H1 (cell line): Measurements from ENCODE around the gene ANKRD6. TPM values are rescaled to one million over a fixed set of nuclear protein-coding genes. Genes with fewer than 3 reads are reported as not detected.

Experiments
- ATF2 ChIP-seq: IDR thresholded peaks from 2 replicates; pipeline ENCODE4 v1.6.1; 2012; ENCODE audit warnings: low read length, inconsistent platforms
- BACH1 ChIP-seq: IDR thresholded peaks from 2 replicates; pipeline ENCODE4 v1.6.1; 2012; ENCODE audit warnings: low read length, improper control_type of control experiment
- BCL11A ChIP-seq, 2 experiments: IDR thresholded peaks; one replicate each; pipeline ENCODE4 v1.6.1; 2011; ENCODE audit warnings: low read depth in 2 of 2, low read length in 2 of 2, mild to moderate bottlenecking in 2 of 2
- CBX8 ChIP-seq: fragments of 300-800, 300-1000 bp; sonication (generic); IDR thresholded peaks from 2 replicates; pipeline ENCODE4 v1.7.1; 2016; ENCODE audit warnings: low read depth, low read length, borderline replicate concordance
- CHD1 ChIP-seq: IDR thresholded peaks from 2 replicates; pipeline ENCODE4 v1.6.1; 2012; ENCODE audit warnings: low read depth, low read length, improper control_type of control experiment
- CTCF ChIP-seq, 3 experiments: IDR thresholded peaks; 1 replicate in 2 of 3; 2 replicates in 1 of 3; pipeline versions ENCODE4 v1.5.1 to v1.6.1; 2011; ENCODE audit warnings: low read length in 3 of 3, mild to moderate bottlenecking in 3 of 3, inconsistent platforms in 2 of 3, low read depth in 1 of 3, moderate library complexity in 1 of 3; ENCODE audit not compliant: insufficient read depth in 1 of 3; ENCODE audit errors: control extremely low read depth in 1 of 3
- EGR1 ChIP-seq: IDR thresholded peaks from 2 replicates; pipeline ENCODE4 v1.6.1; 2011; ENCODE audit warnings: low read depth, low read length, borderline replicate concordance
- EZH2 ChIP-seq: fragments of 200-600 bp; sonication (generic); IDR thresholded peaks from 2 replicates; pipeline ENCODE4 v1.7.1; 2012; ENCODE audit warnings: low read depth, mild to moderate bottlenecking, moderate library complexity, low read length, inconsistent platforms; ENCODE audit not compliant: severe bottlenecking
- HDAC2 ChIP-seq, 2 experiments: fragments of 300-600 bp in 1 of 2; sonication (generic) in 1 of 2; IDR thresholded peaks; 2 replicates each; pipeline ENCODE4 v1.6.1; 2011 to 2012; ENCODE audit warnings: low read depth in 2 of 2, low read length in 2 of 2, mild to moderate bottlenecking in 2 of 2, moderate library complexity in 2 of 2, borderline replicate concordance in 1 of 2, inconsistent platforms in 1 of 2
- HDAC6 ChIP-seq: IDR thresholded peaks from one replicate; pipeline ENCODE4 v1.7.1; 2012; ENCODE audit warnings: low read depth, mild to moderate bottlenecking, inconsistent platforms, low read length, moderate library complexity
- RAD21 ChIP-seq, 2 experiments: IDR thresholded peaks in 1 of 2; conservative IDR thresholded peaks in 1 of 2; 2 replicates each; pipeline ENCODE4 v1.6.1; 2011; ENCODE audit warnings: low read depth in 2 of 2, low read length in 2 of 2, improper control_type of control experiment in 1 of 2, inconsistent platforms in 1 of 2, mild to moderate bottlenecking in 1 of 2, moderate library complexity in 1 of 2
- RNF2 ChIP-seq: fragments of 200-900, 300-1000 bp; sonication (generic); IDR thresholded peaks from 2 replicates; pipeline ENCODE4 v1.7.1; 2016; ENCODE audit warnings: borderline replicate concordance, low read depth, mild to moderate bottlenecking, antibody characterized with exemption, low read length; ENCODE audit not compliant: poor library complexity, severe bottlenecking; ENCODE audit errors: missing control alignments
- RXRA ChIP-seq: IDR thresholded peaks from 2 replicates; pipeline ENCODE4 v1.6.1; 2011; ENCODE audit warnings: low read depth, mild to moderate bottlenecking, low read length, moderate library complexity; ENCODE audit not compliant: insufficient read depth
- SIRT6 ChIP-seq: IDR thresholded peaks from one replicate; pipeline ENCODE4 v1.7.1; 2012; ENCODE audit warnings: low read length, inconsistent platforms
- SP1 ChIP-seq: IDR thresholded peaks from 2 replicates; pipeline ENCODE4 v1.6.1; 2011; ENCODE audit warnings: low read depth, low read length
- TAF1 ChIP-seq: IDR thresholded peaks from 2 replicates; pipeline ENCODE4 v1.6.1; 2011; ENCODE audit warnings: mild to moderate bottlenecking, low read depth, low read length
- TAF7 ChIP-seq: optimal IDR thresholded peaks from 2 replicates; pipeline ENCODE3; 2011; ENCODE audit warnings: low read depth, mild to moderate bottlenecking, inconsistent platforms, low read length, moderate library complexity, borderline replicate concordance
- polyA plus RNA-seq, 7 experiments: library from polyadenylated mRNA; depleted of rRNA in 3 of 7; stranded (reverse) in 5 of 7; unstranded in 2 of 7; fragments of >200 nt in 5 of 7; fragments of 200-250 nt in 2 of 7; gene quantifications; 1 replicate in 5 of 7; 2 replicates in 1 of 7; 4 replicates in 1 of 7; pipeline versions ENCODE4 v1.2.1 to v1.2.3, GENCODE V29; 2011 to 2013; ENCODE audit warnings: missing spikeins in 2 of 7, mixed read lengths in 2 of 7
- total RNA-seq: library from RNA; stranded (reverse); fragmentation: NEBNext Ultra II Directional; extraction: Animal tissue kit (Norgen Biotek cat#: 25700); gene quantifications from 2 replicates; pipeline ENCODE4 v1.2.1, GENCODE V29; 2021

Gene ANKRD6
- total and polyA plus RNA-seq, 2 of the 8 experiments (the other 6 are each of a cell fraction or from before 2014, with no cell fraction given), result 5.9 to 12.8 TPM

GRCh38 chr6:89638320-89639195 is 205.6 kb downstream of the ANKRD6 start, which contains the start of gene LYRM2 (continued):
- TF ChIP-seq RNF2, result no peak
- no peak for TF ChIP-seq BACH1
- no peak for TF ChIP-seq HDAC6
- no peak for TF ChIP-seq CBX8
- TF ChIP-seq TAF1, result peak; percentile 55; the same call in 1 of the 2 replicates
- no peak for TF ChIP-seq EGR1
- no peak for TF ChIP-seq RXRA
- TF ChIP-seq RAD21 (IDR thresholded peaks at IDR 0.05 in 1 of 2, conservative IDR thresholded peaks at IDR 0.05 in 1 of 2; ENCODE audit: low read depth in 2 of 2, low read length in 2 of 2), result peak in 1 of 2 experiments; percentile 9; a peak in 1 of 4 replicates
- no peak for TF ChIP-seq CTCF (IDR thresholded peaks at IDR 0.05; ENCODE audit: control extremely low read depth in 1 of 3, insufficient read depth in 1 of 3, low read depth in 1 of 3, low read length in 3 of 3)
- TF ChIP-seq BCL11A (IDR thresholded peaks at IDR 0.05; ENCODE audit: low read depth in 2 of 2, low read length in 2 of 2), result no peak
- no peak for TF ChIP-seq CHD1
- TF ChIP-seq SP1, result no peak
- TF ChIP-seq HDAC2 (IDR thresholded peaks at IDR 0.05; ENCODE audit: borderline replicate concordance in 1 of 2, low read depth in 2 of 2, low read length in 2 of 2), result no peak
- no peak for TF ChIP-seq EZH2
- no peak for TF ChIP-seq SIRT6
- no peak for TF ChIP-seq ATF2
- no peak for TF ChIP-seq TAF7
